Measurements from ENCODE around the gene DOCK7. TPM values are rescaled to one million over a fixed set of nuclear protein-coding genes. Genes with fewer than 3 reads are reported as not detected.
A peak's percentile ranks its signal among the peaks of the same experiment; 100 is the strongest.

Gene DOCK7, protein sequence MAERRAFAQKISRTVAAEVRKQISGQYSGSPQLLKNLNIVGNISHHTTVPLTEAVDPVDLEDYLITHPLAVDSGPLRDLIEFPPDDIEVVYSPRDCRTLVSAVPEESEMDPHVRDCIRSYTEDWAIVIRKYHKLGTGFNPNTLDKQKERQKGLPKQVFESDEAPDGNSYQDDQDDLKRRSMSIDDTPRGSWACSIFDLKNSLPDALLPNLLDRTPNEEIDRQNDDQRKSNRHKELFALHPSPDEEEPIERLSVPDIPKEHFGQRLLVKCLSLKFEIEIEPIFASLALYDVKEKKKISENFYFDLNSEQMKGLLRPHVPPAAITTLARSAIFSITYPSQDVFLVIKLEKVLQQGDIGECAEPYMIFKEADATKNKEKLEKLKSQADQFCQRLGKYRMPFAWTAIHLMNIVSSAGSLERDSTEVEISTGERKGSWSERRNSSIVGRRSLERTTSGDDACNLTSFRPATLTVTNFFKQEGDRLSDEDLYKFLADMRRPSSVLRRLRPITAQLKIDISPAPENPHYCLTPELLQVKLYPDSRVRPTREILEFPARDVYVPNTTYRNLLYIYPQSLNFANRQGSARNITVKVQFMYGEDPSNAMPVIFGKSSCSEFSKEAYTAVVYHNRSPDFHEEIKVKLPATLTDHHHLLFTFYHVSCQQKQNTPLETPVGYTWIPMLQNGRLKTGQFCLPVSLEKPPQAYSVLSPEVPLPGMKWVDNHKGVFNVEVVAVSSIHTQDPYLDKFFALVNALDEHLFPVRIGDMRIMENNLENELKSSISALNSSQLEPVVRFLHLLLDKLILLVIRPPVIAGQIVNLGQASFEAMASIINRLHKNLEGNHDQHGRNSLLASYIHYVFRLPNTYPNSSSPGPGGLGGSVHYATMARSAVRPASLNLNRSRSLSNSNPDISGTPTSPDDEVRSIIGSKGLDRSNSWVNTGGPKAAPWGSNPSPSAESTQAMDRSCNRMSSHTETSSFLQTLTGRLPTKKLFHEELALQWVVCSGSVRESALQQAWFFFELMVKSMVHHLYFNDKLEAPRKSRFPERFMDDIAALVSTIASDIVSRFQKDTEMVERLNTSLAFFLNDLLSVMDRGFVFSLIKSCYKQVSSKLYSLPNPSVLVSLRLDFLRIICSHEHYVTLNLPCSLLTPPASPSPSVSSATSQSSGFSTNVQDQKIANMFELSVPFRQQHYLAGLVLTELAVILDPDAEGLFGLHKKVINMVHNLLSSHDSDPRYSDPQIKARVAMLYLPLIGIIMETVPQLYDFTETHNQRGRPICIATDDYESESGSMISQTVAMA (N-terminal part only)
- total RNA-seq: 1 to 10 TPM; 7.7 to 10.0 TPM

DNA sequence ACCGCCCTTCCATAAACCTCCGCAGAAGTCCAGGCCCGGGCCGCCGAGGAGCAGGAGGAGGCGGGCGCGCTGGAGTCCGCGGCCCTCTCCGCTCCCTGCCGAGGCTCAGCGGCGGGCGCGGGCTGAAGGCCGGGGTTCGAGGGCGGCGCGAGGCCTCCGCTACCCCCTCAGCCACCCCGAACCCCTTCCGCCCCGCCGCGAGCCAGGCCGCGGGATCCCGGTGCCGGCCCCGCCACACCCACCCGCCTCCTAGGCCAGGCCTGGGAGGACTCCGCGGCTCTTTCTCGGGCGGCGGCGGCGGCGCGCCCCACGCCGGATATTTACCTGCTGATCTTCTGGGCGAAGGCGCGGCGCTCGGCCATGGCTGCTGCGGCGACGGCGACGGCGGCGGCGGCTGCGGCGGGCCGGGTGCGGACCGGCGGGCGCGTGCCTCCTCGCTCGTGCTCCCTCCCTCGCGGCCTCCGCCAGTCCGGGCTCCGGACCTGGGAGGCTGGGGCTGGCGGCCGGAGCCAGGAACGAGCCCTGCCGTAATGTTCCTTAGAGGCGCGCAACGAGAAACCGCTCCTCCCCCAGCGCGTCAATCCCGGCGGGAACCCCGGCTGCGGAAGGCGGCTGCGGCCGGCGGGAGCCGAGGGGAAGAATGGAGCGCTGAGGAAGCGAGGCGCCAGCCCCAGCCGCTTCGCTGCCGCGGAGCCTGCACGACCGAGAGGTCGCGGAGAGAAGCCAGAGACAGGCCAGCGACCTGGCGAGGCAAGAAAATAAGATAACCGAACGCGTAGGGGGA is at the start of gene DOCK7:
TSS of gene DOCK7 (minus strand) at position 484 of the 784 bp plus-strand sequence. CDS start at position 362, 122 bp downstream.
- CTCF ChIA-PET: no interaction called here
- Mint-ChIP-seq H3K9me3 (no peaks in the 10 kb centered on the region), H3K4me3 (peak within 1 kb of the TSS; percentile 86), H3K27ac (peak within 1 kb of the TSS; percentile 60), H3K27me3 (ENCODE audit: low read depth) (peaks cover 3% of the 10 kb centered on the region), H3K4me1 (ENCODE audit: low read depth) (peaks cover 26% of the 10 kb centered on the region), H3K36me3 (ENCODE audit: low read depth) (peaks cover 2% of the 10 kb centered on the region)
- intact Hi-C loops (cut with micrococcal nuclease): loop anchor here (1.0 to 5.0 kb wide), 4 partner anchors 96 to 1611 kb away; partner anchors contain the start of gene ATG4C
- DNase-seq: peak; percentile 56

DNA sequence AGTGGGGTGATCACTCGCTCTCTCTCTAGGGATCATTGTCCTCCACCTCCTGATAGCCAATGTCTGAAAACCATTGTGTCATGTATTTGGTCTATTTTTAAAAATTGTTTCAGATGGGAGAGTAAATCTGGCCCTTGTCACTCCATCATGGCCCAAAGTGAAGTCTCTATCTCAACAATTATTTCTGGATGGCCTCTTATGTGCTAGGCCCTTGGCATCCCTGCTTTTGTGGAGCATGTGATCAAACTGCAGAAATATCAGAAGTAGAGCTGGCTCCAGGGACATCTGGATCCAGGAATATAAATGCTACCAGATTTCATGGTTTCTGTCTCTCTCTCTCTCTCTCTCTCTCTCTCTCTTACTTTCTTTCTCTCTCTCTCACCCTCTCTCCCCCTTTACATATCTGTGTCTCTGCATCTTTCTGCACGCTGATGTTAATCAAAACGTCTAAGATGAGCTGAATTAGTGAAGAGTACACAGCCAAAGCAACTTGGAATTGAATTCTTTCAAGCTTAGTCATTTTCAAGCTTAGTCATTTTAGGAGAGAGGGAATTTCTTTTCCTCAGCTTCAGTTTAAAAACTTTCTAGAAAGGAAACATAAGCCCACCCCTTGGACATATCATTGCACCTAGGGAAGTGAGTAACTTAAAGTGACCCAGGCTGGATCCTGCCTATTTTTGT is 47.4 kb upstream of the DOCK7 start:
- no peak overlapping the region for H3K27ac Mint-ChIP-seq
- DNase-seq: no peak
- no peaks in the 10 kb centered on the region for H3K9me3 Mint-ChIP-seq
- no peaks in the 10 kb centered on the region for H3K36me3 Mint-ChIP-seq (ENCODE audit: low read depth)
- no peak overlapping the region for H3K4me3 Mint-ChIP-seq
- H3K27me3 Mint-ChIP-seq (ENCODE audit: low read depth): peaks cover 8% of the 10 kb centered on the region
- CTCF ChIA-PET: interaction anchor here (1.5 kb wide), 1 partner anchor 10 kb away, joined by 6 read pairs; no protein-coding TSS in a partner anchor
- H3K4me1 Mint-ChIP-seq (ENCODE audit: low read depth): no peaks in the 10 kb centered on the region
- intact Hi-C loops (cut with micrococcal nuclease): no loop called here

DNA sequence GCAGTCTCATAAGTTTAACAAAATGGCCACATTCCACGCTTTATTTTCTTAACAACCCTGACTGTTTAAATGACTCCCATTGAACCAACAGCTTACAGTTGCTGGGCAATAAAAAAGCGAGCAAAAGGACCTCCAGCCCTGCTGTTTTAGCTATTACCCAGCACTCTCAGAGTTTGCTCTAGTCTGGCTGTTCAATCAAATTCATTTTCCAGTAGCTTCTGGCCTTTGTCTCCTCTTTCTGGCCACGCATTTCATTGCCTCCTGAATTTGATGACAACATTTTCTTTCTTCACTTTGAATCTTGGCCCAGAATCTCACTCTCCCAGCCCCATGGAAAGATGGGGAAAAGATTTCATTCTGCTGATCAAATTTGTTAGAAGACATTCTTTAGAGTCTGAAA is 44.1 kb upstream of the DOCK7 start:
- Mint-ChIP-seq H3K27me3 (ENCODE audit: low read depth) (no peaks in the 10 kb centered on the region), H3K9me3 (no peaks in the 10 kb centered on the region), H3K4me3 (no peak overlapping the region), H3K27ac (no peak overlapping the region), H3K4me1 (ENCODE audit: low read depth) (no peaks in the 10 kb centered on the region), H3K36me3 (ENCODE audit: low read depth) (no peaks in the 10 kb centered on the region)
- CTCF ChIA-PET: no interaction called here
- no peak for DNase-seq
- intact Hi-C loops (cut with micrococcal nuclease): no loop called here

- intact Hi-C loops (cut with micrococcal nuclease): no loop called here
- Mint-ChIP-seq H3K27me3 (ENCODE audit: low read depth) (peaks cover 2% of the 10 kb centered on the region), H3K4me3 (no peak overlapping the region), H3K27ac (no peak overlapping the region), H3K4me1 (ENCODE audit: low read depth) (peaks cover 6% of the 10 kb centered on the region), H3K36me3 (ENCODE audit: low read depth) (no peaks in the 10 kb centered on the region), H3K9me3 (no peaks in the 10 kb centered on the region)
- no peak for DNase-seq
- CTCF ChIA-PET: no interaction called here
Measured at GRCh38 chr1:62728963-62729362, 40.8 kb upstream of the DOCK7 start.

DNA sequence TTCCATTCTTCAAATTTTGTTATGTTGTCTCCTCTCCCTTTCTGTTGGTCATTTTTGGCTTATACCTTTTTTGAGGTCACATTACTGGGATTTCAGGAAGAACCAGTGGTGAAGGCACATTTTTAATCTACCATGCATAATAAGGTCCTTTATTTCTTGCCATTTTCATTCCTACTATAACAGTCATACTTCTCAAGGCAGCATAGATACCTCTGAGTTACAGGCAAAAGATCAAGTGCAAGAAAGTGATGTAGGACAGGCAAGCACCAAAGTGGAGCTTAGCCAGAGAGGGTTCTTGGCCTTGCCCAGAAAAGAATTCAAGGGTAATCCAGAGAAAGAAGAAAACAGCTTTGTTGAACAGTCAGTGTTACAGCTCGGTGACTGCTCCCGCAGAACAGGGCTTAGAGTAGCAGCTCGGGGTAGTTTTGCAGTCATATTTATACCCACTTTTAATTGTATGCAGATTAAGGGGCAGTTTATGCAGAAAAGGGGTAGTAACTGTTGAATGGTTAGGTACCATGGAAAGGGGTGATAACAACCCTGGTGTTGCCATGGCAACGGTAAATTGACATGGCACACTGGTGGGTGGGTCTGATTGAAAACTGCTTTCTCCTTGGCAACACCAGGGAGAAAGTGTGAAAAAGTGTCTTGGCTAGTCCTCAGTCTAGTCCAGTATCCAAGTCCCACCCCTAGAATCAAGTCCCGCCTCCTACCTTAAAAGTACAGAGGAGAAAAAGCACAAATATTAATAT is 39.6 kb upstream of the DOCK7 start:
- no peaks in the 10 kb centered on the region for H3K9me3 Mint-ChIP-seq
- H3K4me3 Mint-ChIP-seq: no peak overlapping the region
- H3K27ac Mint-ChIP-seq: no peak overlapping the region
- CTCF ChIA-PET: no interaction called here
- peaks cover 6% of the 10 kb centered on the region for H3K4me1 Mint-ChIP-seq (ENCODE audit: low read depth)
- H3K36me3 Mint-ChIP-seq (ENCODE audit: low read depth): no peaks in the 10 kb centered on the region
- peaks cover 2% of the 10 kb centered on the region for H3K27me3 Mint-ChIP-seq (ENCODE audit: low read depth)
- no peak for DNase-seq
- intact Hi-C loops (cut with micrococcal nuclease): no loop called here

GRCh38 chr1:62726011-62726442 is 37.8 kb upstream of the DOCK7 start:
- Mint-ChIP-seq H3K9me3 (no peaks in the 10 kb centered on the region), H3K4me3 (no peak overlapping the region), H3K4me1 (ENCODE audit: low read depth) (peaks cover 6% of the 10 kb centered on the region), H3K27ac (no peak overlapping the region), H3K36me3 (ENCODE audit: low read depth) (no peaks in the 10 kb centered on the region), H3K27me3 (ENCODE audit: low read depth) (peaks cover 2% of the 10 kb centered on the region)
- CTCF ChIA-PET: interaction anchor here (1.3 kb wide), 1 partner anchor 20 kb away, joined by 3 read pairs; no protein-coding TSS in a partner anchor
- intact Hi-C loops (cut with micrococcal nuclease): no loop called here
- no peak for DNase-seq

DNA sequence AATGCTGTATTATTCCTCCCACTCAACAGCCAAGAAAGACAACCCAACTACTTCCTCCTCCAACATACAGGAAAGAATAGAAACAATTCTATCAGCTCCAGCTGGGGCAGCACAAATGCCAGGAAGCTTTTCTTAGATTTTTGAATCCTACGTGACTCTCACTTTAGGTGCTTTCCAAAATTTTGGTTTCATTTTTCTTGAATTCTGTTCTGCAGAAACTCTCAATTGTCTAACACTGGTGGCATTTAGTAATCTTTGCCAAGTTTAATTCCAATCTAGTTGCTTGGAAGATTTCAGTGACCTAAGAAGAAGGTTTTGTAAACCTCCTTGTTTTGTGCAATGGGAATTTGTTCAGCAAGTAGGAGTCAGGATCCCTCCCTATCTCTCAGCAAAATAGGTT is 37.1 kb upstream of the DOCK7 start:
- CTCF ChIA-PET: interaction anchor here (0.7 to 0.9 kb wide), 2 partner anchors 21 to 303 kb away, joined by 3 read pairs; no protein-coding TSS in a partner anchor
- Mint-ChIP-seq H3K9me3 (no peaks in the 10 kb centered on the region), H3K27ac (no peak overlapping the region), H3K4me3 (no peak overlapping the region), H3K4me1 (ENCODE audit: low read depth) (peaks cover 6% of the 10 kb centered on the region), H3K36me3 (ENCODE audit: low read depth) (no peaks in the 10 kb centered on the region), H3K27me3 (ENCODE audit: low read depth) (peaks cover 2% of the 10 kb centered on the region)
- intact Hi-C loops (cut with micrococcal nuclease): no loop called here
- DNase-seq: no peak

- CTCF ChIA-PET: interaction anchor here (0.6 kb wide), 2 partner anchors 25 to 632 kb away, joined by 3 to 4 read pairs; no protein-coding TSS in a partner anchor
- DNase-seq: no peak
- Mint-ChIP-seq H3K27ac (no peak overlapping the region), H3K36me3 (ENCODE audit: low read depth) (no peaks in the 10 kb centered on the region), H3K9me3 (no peaks in the 10 kb centered on the region), H3K4me1 (ENCODE audit: low read depth) (peaks cover 6% of the 10 kb centered on the region), H3K27me3 (ENCODE audit: low read depth) (peaks cover 2% of the 10 kb centered on the region), H3K4me3 (no peak overlapping the region)
- intact Hi-C loops (cut with micrococcal nuclease): no loop called here
Measured at GRCh38 chr1:62724430-62724829, 36.2 kb upstream of the DOCK7 start.

DNA sequence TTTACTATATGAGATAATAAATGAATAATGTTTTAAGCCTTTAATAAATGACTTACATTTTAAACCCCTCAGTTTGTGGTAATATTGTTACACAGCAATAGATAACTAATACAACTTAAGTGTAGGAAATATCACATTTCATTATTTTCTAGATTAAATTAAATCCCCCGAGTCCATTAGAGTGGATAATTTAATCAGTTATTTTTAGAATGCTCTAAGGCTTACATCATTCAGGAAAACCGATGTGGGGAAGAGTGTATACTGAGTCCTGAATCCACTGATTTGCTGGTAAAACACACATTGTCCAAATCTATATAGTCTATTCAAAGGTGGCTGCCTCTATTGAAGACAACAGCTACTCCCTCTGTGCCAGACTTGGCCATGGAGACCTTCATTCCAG is 35.7 kb upstream of the DOCK7 start:
- peaks cover 2% of the 10 kb centered on the region for H3K27me3 Mint-ChIP-seq (ENCODE audit: low read depth)
- DNase-seq: no peak
- no peak overlapping the region for H3K27ac Mint-ChIP-seq
- H3K36me3 Mint-ChIP-seq (ENCODE audit: low read depth): no peaks in the 10 kb centered on the region
- H3K4me1 Mint-ChIP-seq (ENCODE audit: low read depth): peaks cover 6% of the 10 kb centered on the region
- CTCF ChIA-PET: interaction anchor here (0.6 kb wide), 3 partner anchors 16 to 633 kb away, joined by 3 to 4 read pairs (median 4); no protein-coding TSS in a partner anchor
- H3K9me3 Mint-ChIP-seq: no peaks in the 10 kb centered on the region
- intact Hi-C loops (cut with micrococcal nuclease): no loop called here
- H3K4me3 Mint-ChIP-seq: no peak overlapping the region

- Mint-ChIP-seq H3K9me3 (no peaks in the 10 kb centered on the region), H3K36me3 (ENCODE audit: low read depth) (no peaks in the 10 kb centered on the region), H3K4me1 (ENCODE audit: low read depth) (peaks cover 6% of the 10 kb centered on the region), H3K27ac (no peak overlapping the region), H3K4me3 (no peak overlapping the region), H3K27me3 (ENCODE audit: low read depth) (peaks cover 2% of the 10 kb centered on the region)
- CTCF ChIA-PET: no interaction called here
- DNase-seq: no peak
- intact Hi-C loops (cut with micrococcal nuclease): no loop called here
Measured at GRCh38 chr1:62722796-62723195, 34.6 kb upstream of the DOCK7 start.
